ENCODE data around the gene GRIK1. TPM values are rescaled to one million over a fixed set of nuclear protein-coding genes. Genes with fewer than 3 reads are reported as not detected.

GRIK1 gene
- total RNA-seq, 1 donor from 2014 or later, result 0.20 TPM

DNA sequence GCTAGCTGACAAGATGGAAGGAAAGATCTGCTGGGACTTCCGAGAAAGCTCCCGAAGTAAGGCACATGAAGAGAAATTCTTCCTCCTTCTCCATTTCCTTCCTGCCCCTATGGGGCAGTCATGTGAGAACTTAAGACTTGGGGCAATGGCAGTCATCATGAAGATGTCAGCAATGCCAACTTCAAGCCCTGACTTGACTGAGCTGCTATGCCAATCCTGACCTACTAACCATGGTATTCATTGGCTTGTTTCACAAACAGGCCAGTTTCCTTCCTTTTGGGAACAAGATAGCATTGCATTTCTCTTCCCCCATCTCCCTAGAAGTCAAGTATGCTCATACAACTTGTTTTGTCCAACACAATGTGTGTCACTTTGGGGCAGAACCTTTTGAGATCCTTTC is 25.5 kb downstream of the GRIK1 start:
- no peak for DNase-seq (ENCODE audit: low read depth in 2 of 2)

GRCh38 chr21:29909571-29909970 is 30.2 kb downstream of the GRIK1 start:
- no peak for DNase-seq (ENCODE audit: low read depth in 2 of 2)

DNA sequence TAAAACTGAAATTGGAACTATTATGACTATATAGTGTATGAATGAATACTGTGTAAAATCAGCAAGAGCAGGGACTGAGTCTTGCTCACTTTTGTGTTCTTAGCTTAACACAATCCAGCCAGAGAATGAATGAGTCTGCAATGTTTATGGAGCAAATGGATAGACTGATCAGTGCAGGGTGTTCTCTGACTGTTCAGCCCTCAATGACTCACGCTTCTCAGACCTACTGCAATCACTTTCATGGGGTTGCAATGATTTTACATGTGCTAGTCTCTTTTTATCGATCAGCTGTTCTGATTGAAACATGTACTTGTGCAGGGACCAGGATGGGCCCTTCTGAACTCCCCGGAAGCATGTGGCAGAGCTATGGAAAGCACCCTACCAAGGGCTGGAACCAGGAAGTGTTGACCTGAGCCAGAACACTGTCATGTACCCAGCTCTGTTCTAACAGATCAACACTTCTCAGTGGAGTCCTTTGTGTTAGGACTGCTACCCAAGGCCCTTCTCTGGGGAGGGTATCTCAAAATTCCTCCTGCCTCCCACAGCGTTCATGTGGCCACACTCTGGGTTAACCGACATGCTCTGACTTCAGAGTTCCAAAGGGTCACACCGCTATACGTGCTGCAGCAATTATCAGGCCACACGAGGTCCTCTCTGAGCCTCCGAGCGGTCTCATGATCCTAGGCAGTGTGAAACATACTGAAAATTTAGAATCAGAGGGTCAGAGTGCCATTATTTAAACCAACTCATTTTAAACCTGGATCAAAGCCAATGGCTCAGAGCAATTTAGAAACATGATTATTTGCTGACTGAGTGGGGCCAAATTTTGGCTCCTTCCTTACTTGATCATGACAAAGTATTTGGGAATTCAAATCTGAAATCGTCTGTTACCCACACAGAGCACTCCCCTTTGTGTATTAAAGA is 35.2 kb downstream of the GRIK1 start:
- no peak for DNase-seq (ENCODE audit: low read depth in 2 of 2)

GRCh38 chr21:29896884-29897283 is 42.9 kb downstream of the GRIK1 start:
- no peak for DNase-seq (ENCODE audit: low read depth in 2 of 2)

DNA sequence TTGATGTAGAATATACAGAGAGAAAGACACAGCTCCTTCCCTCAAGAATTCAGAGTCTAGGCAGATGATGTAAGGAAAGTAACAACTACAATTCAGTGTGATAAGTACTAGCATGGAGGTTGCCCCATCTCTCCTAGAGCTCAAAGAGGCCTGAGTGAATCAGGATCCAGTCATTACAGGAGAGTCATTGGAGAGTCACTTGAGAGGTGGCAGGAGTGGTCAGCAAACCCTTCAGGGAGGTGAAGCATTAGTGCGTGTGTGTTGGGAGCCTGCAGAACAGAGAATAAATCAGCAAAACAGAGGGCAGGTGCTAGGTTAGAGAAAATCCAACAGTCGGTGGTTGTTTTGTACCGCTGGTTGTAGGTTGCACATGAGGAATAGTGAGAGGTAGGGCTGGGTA is 46.1 kb downstream of the GRIK1 start:
- no peak for DNase-seq (ENCODE audit: low read depth in 2 of 2)

GRCh38 chr21:29892379-29892778 is 47.4 kb downstream of the GRIK1 start:
- no peak for DNase-seq (ENCODE audit: low read depth in 2 of 2)

- DNase-seq (ENCODE audit: low read depth in 2 of 2), result no peak
Observed at GRCh38 chr21:29888437-29888836, 51.4 kb downstream of the GRIK1 start.

DNA sequence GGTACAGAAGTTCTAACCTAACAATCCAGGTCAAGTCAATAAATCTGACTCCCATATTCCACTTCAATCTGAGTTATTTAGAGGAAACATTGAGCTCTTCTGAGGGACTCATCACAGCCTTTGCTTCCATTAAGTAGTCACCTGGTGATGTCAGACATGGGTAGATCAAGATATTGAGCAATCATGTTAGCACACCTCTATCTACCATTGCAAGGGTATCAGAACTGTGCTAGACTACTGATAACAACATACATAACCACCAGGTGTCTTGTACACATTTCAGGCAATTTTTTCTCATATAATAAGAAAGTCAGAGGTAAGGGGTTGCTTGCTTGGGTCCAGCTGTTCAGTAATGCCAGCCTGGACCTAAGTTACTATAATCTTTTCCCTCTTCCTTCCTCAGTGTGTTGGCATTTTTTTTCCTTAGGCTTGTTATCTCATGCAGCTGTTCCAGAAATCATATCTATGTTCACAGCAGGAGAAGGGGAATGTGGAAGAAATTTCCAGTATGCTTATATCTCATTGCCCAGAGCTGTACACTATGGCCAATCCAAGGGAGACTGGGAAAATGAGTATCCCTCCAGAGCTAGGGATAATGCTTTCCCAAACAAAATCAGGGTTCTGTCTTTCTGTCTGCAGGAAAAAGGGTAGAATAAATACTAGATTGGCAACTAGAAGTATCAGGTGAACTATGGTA is 52.3 kb downstream of the GRIK1 start:
- no peak for DNase-seq (ENCODE audit: low read depth in 2 of 2)

- no peak for DNase-seq (ENCODE audit: low read depth in 2 of 2)
Observed at GRCh38 chr21:29885491-29885890, 54.3 kb downstream of the GRIK1 start.

DNA sequence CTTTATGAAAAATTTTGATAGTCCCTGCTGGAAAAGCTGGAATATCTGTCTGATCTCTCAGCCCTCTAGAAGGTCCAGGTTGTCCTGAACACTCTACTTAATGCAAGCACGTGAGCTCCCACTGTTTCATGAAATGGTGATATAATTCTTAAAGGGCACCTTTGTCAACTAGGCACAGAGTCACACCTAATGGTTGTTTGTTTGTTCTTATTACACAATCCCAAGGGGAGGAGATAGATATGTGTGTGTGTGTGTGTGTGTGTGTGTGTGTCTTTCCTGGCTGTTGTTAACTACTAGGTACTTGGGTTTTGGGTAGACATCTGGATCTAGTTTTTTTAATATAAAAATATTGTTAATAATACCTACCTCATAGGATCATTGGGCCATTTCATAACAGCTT is 63.9 kb downstream of the GRIK1 start:
- DNase-seq (ENCODE audit: low read depth in 2 of 2), result no peak

DNA sequence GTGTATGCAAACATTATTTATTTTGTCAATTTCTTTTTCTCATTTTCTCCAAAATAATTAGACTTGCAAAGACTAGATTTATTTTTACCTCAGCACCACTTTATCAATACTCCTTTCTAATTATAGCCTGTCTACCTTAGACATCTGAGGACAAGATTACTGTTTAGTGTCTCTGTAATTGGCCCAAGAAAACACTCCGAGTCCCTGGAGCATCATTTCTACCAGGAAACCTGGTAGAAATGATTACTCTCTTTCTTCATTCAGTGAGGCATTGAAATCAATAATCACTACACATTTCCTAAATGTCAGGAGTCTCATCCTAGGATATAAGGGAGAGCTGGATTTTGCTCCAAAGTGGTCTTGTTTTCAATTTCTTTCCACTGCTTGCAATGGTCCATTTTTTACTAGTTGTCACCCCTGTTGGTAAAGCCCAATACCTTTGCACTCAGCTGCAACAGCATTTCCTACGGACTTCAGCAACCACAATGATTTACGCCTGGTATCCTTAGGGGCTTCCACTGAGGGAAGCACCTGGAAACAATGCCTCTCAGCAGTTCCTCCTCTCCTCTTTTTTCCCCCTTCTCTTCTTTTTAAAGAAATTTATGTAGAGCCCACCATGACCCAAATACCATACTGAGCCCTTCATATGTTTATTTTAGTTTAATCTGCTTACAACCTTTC is 64.6 kb downstream of the GRIK1 start:
- no peak for DNase-seq (ENCODE audit: low read depth in 2 of 2)

DNA sequence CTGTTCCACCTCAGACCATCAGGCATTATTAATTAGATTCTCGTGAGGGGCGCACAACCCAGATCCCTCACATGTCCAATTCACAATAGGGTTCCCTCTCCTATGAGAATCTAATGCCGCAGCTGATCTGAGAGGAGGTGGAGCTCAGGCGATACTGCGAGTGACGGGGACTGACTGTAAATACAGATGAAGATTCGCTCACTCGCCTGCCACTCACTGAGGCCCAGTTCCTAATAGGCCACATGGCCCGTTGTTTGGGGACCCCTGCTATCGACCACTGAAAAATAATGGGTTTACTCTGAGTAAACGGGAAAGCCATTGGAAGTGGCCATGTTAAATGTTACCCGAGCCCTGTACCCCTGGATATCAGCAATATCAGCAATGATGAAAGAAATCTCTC is 65.9 kb downstream of the GRIK1 start:
- DNase-seq (ENCODE audit: low read depth in 2 of 2), result no peak

- DNase-seq (ENCODE audit: low read depth in 2 of 2), result no peak
Observed at GRCh38 chr21:29870814-29871213, 69.0 kb downstream of the GRIK1 start.

DNA sequence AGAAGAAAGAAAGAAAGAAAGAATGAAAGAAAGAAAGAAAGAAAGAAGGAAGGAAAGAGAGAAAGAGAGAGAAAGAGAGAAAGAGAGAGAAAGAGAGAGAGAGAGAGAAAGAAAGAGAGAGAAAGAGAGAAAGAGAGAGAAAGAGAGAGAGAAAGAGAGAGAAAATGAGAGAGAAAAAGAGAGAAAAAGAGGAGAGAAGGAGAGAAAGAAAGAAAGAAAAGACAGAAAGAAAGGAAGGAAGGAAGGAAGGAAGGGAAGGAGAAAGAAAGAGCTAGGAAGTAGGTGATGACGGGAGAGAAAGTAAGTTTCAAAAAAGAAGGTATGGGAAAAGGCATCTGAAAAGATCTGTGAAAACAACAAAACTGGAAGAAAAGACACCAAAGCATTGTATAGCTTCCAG is 72.0 kb downstream of the GRIK1 start:
- no peak for DNase-seq (ENCODE audit: low read depth in 2 of 2)

GRCh38 chr21:29860346-29860745 is 79.5 kb downstream of the GRIK1 start:
- DNase-seq (ENCODE audit: low read depth in 2 of 2), result no peak

DNA sequence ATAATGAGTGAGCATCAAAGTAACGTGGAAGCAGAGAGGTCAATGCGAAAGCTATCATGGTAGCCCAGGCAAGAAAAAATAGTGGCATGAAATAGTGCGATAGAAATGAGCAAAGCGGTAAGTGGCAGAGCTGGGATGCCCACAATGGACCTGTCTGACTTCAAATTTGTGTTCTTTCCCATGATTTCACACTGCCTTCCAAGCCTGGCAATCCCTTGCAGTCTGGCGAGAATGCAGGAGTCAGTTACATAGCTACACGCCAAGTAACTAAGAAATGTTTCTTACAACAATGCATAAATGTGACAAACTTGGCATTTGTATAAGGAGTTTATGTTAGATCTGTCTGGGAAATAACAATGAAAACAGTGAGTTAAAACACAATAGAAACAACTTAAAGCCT is 82.6 kb downstream of the GRIK1 start:
- no peak for DNase-seq (ENCODE audit: low read depth in 2 of 2)

DNA sequence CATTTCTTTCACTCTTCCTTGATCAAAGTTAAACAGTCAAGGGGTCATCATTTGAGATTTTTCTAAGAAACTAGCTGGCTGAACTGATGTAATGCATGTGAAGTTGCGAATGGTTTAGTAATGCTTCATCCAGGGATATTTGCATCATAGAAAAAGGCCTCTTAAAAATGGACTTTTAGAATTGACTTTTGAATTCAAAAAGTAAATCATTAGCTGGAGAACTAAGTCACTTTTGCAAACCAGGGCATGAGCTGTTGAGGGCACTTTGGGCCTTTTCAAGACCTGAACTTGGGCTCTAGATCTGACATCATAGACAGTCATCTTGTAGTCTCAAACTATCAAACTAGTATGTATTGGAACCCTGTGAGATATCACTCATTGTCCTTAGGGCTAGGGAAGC is 85.0 kb downstream of the GRIK1 start:
- DNase-seq (ENCODE audit: low read depth in 2 of 2), result no peak

- no peak for DNase-seq (ENCODE audit: low read depth in 2 of 2)
Observed at GRCh38 chr21:29851611-29852010, 88.2 kb downstream of the GRIK1 start.

DNA sequence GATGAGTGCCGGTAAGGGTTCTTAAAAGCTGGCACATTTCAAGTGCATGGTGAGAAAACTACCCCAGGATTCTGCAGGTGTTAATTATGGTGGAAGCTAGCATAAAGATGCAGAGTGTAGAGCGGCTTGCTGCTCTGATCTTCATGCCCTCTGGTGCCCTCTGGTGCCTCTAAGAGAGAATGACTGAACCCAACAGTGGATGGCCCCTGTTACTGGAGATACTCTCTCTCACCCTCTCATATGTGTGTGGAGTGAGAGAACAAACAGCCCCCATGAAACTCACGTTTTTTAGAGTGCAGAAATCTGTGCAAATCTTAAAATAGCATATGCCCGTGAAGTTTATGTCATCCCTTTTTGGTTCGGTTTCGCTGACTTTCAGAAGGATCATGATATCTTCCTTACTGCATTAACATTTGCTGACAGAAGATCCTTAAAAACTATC is 90.0 kb downstream of the GRIK1 start:
- DNase-seq (ENCODE audit: low read depth in 2 of 2), result peak; percentile 66 to 78

DNA sequence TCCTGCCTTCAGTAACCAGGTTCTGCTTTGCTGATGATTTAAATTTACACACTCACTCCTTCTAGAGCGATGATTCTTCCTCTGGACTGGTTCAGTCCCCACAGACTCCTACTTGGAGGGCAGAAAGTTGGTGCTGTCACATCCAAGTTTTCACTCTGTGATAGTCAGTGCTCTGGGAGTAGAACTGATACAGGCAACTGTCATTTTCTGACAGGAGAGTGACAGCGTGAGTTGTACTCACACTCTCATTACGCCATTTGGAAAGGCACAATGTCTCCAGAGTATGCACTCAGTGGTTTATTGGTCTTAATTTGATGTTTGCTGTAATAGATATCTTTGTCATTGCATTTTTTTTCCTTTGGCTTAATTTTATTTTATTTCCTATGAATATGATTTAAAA is 96.0 kb downstream of the GRIK1 start:
- no peak for DNase-seq (ENCODE audit: low read depth in 2 of 2)

- no peak for DNase-seq (ENCODE audit: low read depth in 2 of 2)
Observed at GRCh38 chr21:29834617-29835016, 105.2 kb downstream of the GRIK1 start.

- DNase-seq (ENCODE audit: low read depth in 2 of 2), result no peak
Observed at GRCh38 chr21:29832217-29832616, 107.6 kb downstream of the GRIK1 start.
